IMR-90 (cell line): ENCODE results near the gene TMEM9. TPM values are rescaled to one million over a fixed set of nuclear protein-coding genes. Genes with fewer than 3 reads are reported as not detected.

Experiments used
- ATAC-seq: fragments of 200-7000 bp; cut with Tn5 transposase; 2 replicates; pipeline ENCODE4 v1.9.1; 2020; ENCODE audit warnings: low read depth, mild to moderate bottlenecking, moderate library complexity
- BruUV-seq: library from RNA; stranded (reverse); fragments of 400-500 nt; replicated peaks from 2 replicates; lab custom pipeline; 2021; lab: Mats Ljungman, UMichigan
- CTCF ChIA-PET: fragments of 300-600 bp; formaldehyde crosslinking; extraction: SDS; loops from one replicate; lab custom pipeline; 2021; ENCODE audit warnings: antibody characterized with exemption; lab: Yijun Ruan, JAX
- POLR2A ChIA-PET: fragments of 300-600 bp; sonication (Branson Sonifier 250); formaldehyde crosslinking; loops from one replicate; lab custom pipeline; 2022; ENCODE audit warnings: antibody characterized with exemption; ENCODE audit not compliant: unreplicated experiment; lab: Charles Lee
- DNase-seq: peaks from one replicate; pipeline ENCODE4 v3.0.0; 2013
- H2AFZ ChIP-seq: replicated peaks from 2 replicates; pipeline ENCODE3; 2013; ENCODE audit warnings: low read length, mild to moderate bottlenecking; ENCODE audit not compliant: poor library complexity
- H2AK5ac ChIP-seq: 2 replicates; pipeline ENCODE4 v1.6.1; 2013; ENCODE audit warnings: low read depth, low read length, inconsistent platforms
- H2AK9ac ChIP-seq: replicated peaks from 2 replicates; pipeline ENCODE3; 2013; ENCODE audit warnings: mild to moderate bottlenecking, low read depth, low read length, moderate library complexity; ENCODE audit not compliant: poor library complexity
- H2BK120ac ChIP-seq: 2 replicates; pipeline ENCODE4 v1.6.1; 2013; ENCODE audit warnings: low read depth, low read length, inconsistent platforms
- H2BK15ac ChIP-seq: 3 replicates; pipeline ENCODE4 v1.6.1; 2013; ENCODE audit warnings: low read depth, low read length, inconsistent platforms
- H2BK20ac ChIP-seq: 2 replicates; pipeline ENCODE4 v1.6.1; 2013; ENCODE audit warnings: low read depth, mild to moderate bottlenecking, inconsistent platforms, low read length, moderate library complexity
- H2BK5ac ChIP-seq: 2 replicates; pipeline ENCODE4 v1.6.1; 2013; ENCODE audit warnings: mild to moderate bottlenecking, low read depth, low read length, inconsistent platforms; ENCODE audit not compliant: poor library complexity, severe bottlenecking
- H3K14ac ChIP-seq: replicated peaks from 2 replicates; pipeline ENCODE4 v1.6.1; 2013; ENCODE audit warnings: low read depth, low read length, inconsistent platforms
- H3K18ac ChIP-seq: 2 replicates; pipeline ENCODE4 v1.6.1; 2013; ENCODE audit warnings: low read depth, low read length, control low read depth
- H3K23ac ChIP-seq: 2 replicates; pipeline ENCODE4 v1.6.1; 2013; ENCODE audit warnings: low read depth, low read length, inconsistent platforms
- H3K27ac ChIP-seq: 2 replicates; pipeline ENCODE4 v1.5.1; 2013; ENCODE audit warnings: mild to moderate bottlenecking, control low read depth, low read length; ENCODE audit not compliant: insufficient read depth
- H3K27me3 ChIP-seq: 2 replicates; pipeline ENCODE4 v1.6.1; 2013; ENCODE audit warnings: low read length; ENCODE audit not compliant: control insufficient read depth, insufficient read depth
- H3K36me3 ChIP-seq: 2 replicates; pipeline ENCODE4 v1.6.1; 2013; ENCODE audit warnings: low read length, mixed read lengths; ENCODE audit not compliant: control insufficient read depth, insufficient read depth
- H3K4ac ChIP-seq: 2 replicates; pipeline ENCODE4 v1.6.1; 2013; ENCODE audit warnings: low read depth, low read length, inconsistent platforms
- H3K4me1 ChIP-seq: 2 replicates; pipeline ENCODE4 v1.6.1; 2013; ENCODE audit warnings: low read length, mixed read lengths; ENCODE audit not compliant: control insufficient read depth, insufficient read depth
- H3K4me2 ChIP-seq: 2 replicates; pipeline ENCODE4 v1.6.1; 2013; ENCODE audit warnings: low read depth, mild to moderate bottlenecking, control low read depth, low read length, moderate library complexity
- H3K4me3 ChIP-seq: 2 replicates; pipeline ENCODE4 v1.5.1; 2013; ENCODE audit warnings: low read depth, mild to moderate bottlenecking, control low read depth, low read length, moderate library complexity; ENCODE audit not compliant: insufficient read depth
- H3K56ac ChIP-seq: 2 replicates; pipeline ENCODE4 v1.6.1; 2013; ENCODE audit warnings: low read length, inconsistent platforms; ENCODE audit not compliant: insufficient read depth; ENCODE audit errors: extremely low read depth
- H3K79me1 ChIP-seq, 2 experiments: 2 replicates each; pipeline ENCODE4 v1.6.1; 2013; ENCODE audit warnings: low read length in 2 of 2, inconsistent platforms in 1 of 2, low read depth in 1 of 2
- H3K9ac ChIP-seq: 2 replicates; pipeline ENCODE4 v1.6.1; 2013; ENCODE audit warnings: low read depth, low read length, control low read depth
- H3K9me1 ChIP-seq: 2 replicates; pipeline ENCODE4 v1.6.1; 2013; ENCODE audit warnings: low read length, inconsistent platforms; ENCODE audit not compliant: insufficient read depth
- H3K9me3 ChIP-seq: 2 replicates; pipeline ENCODE4 v1.6.1; 2013; ENCODE audit warnings: low read length; ENCODE audit not compliant: control insufficient read depth, insufficient read depth
- H4K20me1 ChIP-seq: 2 replicates; pipeline ENCODE4 v1.6.1; 2013; ENCODE audit warnings: low read length, inconsistent platforms; ENCODE audit not compliant: insufficient read depth
- H4K5ac ChIP-seq: 2 replicates; pipeline ENCODE4 v1.6.1; 2013; ENCODE audit warnings: mild to moderate bottlenecking, low read depth, low read length, control low read depth
- H4K8ac ChIP-seq, 2 experiments: 2 replicates each; pipeline ENCODE4 v1.6.1; 2013; ENCODE audit warnings: low read depth in 2 of 2, low read length in 2 of 2, control low read depth in 1 of 2, inconsistent platforms in 1 of 2
- H4K91ac ChIP-seq: 2 replicates; pipeline ENCODE4 v1.6.1; 2013; ENCODE audit warnings: low read depth, low read length, inconsistent platforms; ENCODE audit not compliant: insufficient read depth
- BHLHE40 ChIP-seq: fragments of 150-350 bp; IDR thresholded peaks from 2 replicates; pipeline ENCODE4 v1.6.1; 2016; ENCODE audit warnings: mild to moderate bottlenecking, low read depth, low read length
- CHD1 ChIP-seq: IDR thresholded peaks from 2 replicates; pipeline ENCODE4 v1.6.1; 2012; ENCODE audit warnings: low read depth, low read length, improper control_type of control experiment
- CTCF ChIP-seq: conservative IDR thresholded peaks from 2 replicates; pipeline ENCODE4 v1.5.1; 2012; ENCODE audit warnings: mild to moderate bottlenecking, low read depth, low read length, improper control_type of control experiment
- MXI1 ChIP-seq: IDR thresholded peaks from 2 replicates; pipeline ENCODE4 v1.6.1; 2012; ENCODE audit warnings: low read depth, mild to moderate bottlenecking, low read length, moderate library complexity, borderline replicate concordance
- RAD21 ChIP-seq: IDR thresholded peaks from 2 replicates; pipeline ENCODE4 v1.6.1; 2012; ENCODE audit warnings: low read length, improper control_type of control experiment
- RCOR1 ChIP-seq: IDR thresholded peaks from 2 replicates; pipeline ENCODE4 v1.6.1; 2012; ENCODE audit warnings: mild to moderate bottlenecking, low read length, improper control_type of control experiment; ENCODE audit not compliant: insufficient replicate concordance
- RFX5 ChIP-seq: IDR thresholded peaks from 2 replicates; pipeline ENCODE4 v1.8.0; 2012; ENCODE audit warnings: low read depth, mild to moderate bottlenecking, low read length, moderate library complexity
- WGBS, 2 experiments: methylation state at CpG; one replicate each; pipeline versions ENCODE4 v1.1.5 to v1.1.7; 2013; ENCODE audit warnings: missing lambda C conversion rate in 2 of 2; ENCODE audit not compliant: insufficient read length in 1 of 2; ENCODE audit errors: extremely low coverage in 2 of 2; 5-methylcytosine and 5-hydroxymethylcytosine counted together
- dilution Hi-C: fragments of 300-500 bp; cut with HindIII; formaldehyde crosslinking; loops from one replicate; pipeline ENCODE4 v1.14.3; 2018; ENCODE audit warnings: low sequenced_read_pairs; ENCODE audit not compliant: unreplicated experiment
- in situ Hi-C: fragments of 300-500 bp; cut with MboI; formaldehyde crosslinking; loops from 3 replicates; pipeline ENCODE4 v1.14.3; 2019; ENCODE audit warnings: low sequenced_read_pairs, inconsistent platforms, mixed read lengths
- intact Hi-C: fragments of 100-400 bp; cut with micrococcal nuclease; formaldehyde crosslinking; loops from 2 replicates; pipeline ENCODE4 v1.10.0; 2022
- polyA plus RNA-seq, 3 experiments: library from polyadenylated mRNA; depleted of rRNA; stranded (reverse); fragments of >200 nt; gene quantifications; 2 replicates each; pipeline ENCODE4 v1.2.3, GENCODE V29; 2012; ENCODE audit warnings: low replicate concordance in 1 of 3
- total RNA-seq: library from RNA; depleted of rRNA; stranded (reverse); fragments of >200 nt; gene quantifications from 2 replicates; pipeline ENCODE4 v1.2.3, GENCODE V29; 2012

The TMEM9 gene
- total and polyA plus RNA-seq, 2 of the 4 experiments (the other 2 are of a cell fraction): 76.7 to 107 TPM

GRCh38 chr1:201176940-201177339 is 22.7 kb upstream of the TMEM9 start:
- dilution Hi-C loops (no loop called here), in situ Hi-C loops (no loop called here), intact Hi-C loops (no loop called here)
- no peak overlapping the region for H2BK20ac ChIP-seq
- no peaks in the 10 kb centered on the region for H4K20me1 ChIP-seq
- CTCF ChIA-PET: no interaction called here
- H3K27ac ChIP-seq: no peak overlapping the region
- H2BK120ac ChIP-seq: no peak overlapping the region
- H2AK5ac ChIP-seq: no peak overlapping the region
- no peak overlapping the region for H3K9ac ChIP-seq
- H3K9me3 ChIP-seq: peaks cover 7% of the 10 kb centered on the region
- no peak overlapping the region for H4K91ac ChIP-seq
- no peaks in the 10 kb centered on the region for H3K4me1 ChIP-seq
- no peak overlapping the region for H3K23ac ChIP-seq
- H4K5ac ChIP-seq: no peak overlapping the region
- no peak overlapping the region for H3K4ac ChIP-seq
- BruUV-seq: no TSS peak
- H3K14ac ChIP-seq: no peak overlapping the region
- no peaks in the 10 kb centered on the region for H3K79me1 ChIP-seq
- no CpG with 5 or more reads among the region's 2 CpGs for WGBS, 2 experiments
- POLR2A ChIA-PET: no interaction called here
- no peak overlapping the region for H3K56ac ChIP-seq
- no peak overlapping the region for H3K18ac ChIP-seq
- no peak overlapping the region for H4K8ac ChIP-seq
- H3K36me3 ChIP-seq: no peaks in the 10 kb centered on the region
- H3K4me2 ChIP-seq: no peak overlapping the region
- H3K9me1 ChIP-seq: no peaks in the 10 kb centered on the region
- no peak for TF ChIP-seq RFX5
- TF ChIP-seq CTCF: no peak
- TF ChIP-seq BHLHE40: no peak
- no peak for TF ChIP-seq RAD21
- no peak for TF ChIP-seq CHD1
- TF ChIP-seq RCOR1: no peak
- TF ChIP-seq MXI1: no peak
- H3K27me3 ChIP-seq: peaks cover 19% of the 10 kb centered on the region
- ATAC-seq: peak; percentile 35
- no peak overlapping the region for H3K4me3 ChIP-seq
- H2BK15ac ChIP-seq: no peak overlapping the region
- H2BK5ac ChIP-seq: no peak overlapping the region
- no peak overlapping the region for H2AFZ ChIP-seq
- peak; percentile 56 for DNase-seq
- peak overlapping the region; percentile 1 for H2AK9ac ChIP-seq
